ENCODE data around the gene DHX57.

DNA sequence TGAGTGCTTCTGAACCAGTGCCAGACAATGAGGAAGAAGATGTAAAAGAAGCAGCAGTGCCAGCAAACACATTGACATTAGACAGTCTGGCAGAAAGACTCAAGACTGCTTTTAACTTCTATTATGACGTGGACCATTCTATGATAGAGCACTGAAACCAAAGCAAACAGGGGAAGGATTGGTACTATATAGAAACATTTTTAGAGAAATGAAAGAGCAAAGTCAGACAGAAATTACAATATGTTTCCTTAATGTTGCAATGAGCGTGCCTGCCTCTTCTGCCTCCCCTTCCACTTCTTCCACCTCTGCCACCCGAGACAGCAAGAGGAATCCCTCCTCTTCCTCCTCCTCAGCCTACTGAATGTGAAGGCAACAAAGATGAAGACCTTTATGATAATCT lies 39.7 kb downstream of the DHX57 start:
- TF ChIP-seq, protein P1, sequence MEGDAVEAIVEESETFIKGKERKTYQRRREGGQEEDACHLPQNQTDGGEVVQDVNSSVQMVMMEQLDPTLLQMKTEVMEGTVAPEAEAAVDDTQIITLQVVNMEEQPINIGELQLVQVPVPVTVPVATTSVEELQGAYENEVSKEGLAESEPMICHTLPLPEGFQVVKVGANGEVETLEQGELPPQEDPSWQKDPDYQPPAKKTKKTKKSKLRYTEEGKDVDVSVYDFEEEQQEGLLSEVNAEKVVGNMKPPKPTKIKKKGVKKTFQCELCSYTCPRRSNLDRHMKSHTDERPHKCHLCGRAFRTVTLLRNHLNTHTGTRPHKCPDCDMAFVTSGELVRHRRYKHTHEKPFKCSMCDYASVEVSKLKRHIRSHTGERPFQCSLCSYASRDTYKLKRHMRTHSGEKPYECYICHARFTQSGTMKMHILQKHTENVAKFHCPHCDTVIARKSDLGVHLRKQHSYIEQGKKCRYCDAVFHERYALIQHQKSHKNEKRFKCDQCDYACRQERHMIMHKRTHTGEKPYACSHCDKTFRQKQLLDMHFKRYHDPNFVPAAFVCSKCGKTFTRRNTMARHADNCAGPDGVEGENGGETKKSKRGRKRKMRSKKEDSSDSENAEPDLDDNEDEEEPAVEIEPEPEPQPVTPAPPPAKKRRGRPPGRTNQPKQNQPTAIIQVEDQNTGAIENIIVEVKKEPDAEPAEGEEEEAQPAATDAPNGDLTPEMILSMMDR (conservative IDR thresholded peaks at IDR 0.05 in 1 of 2, IDR thresholded peaks at IDR 0.05 in 1 of 2; ENCODE audit: extremely low read depth in 1 of 2, insufficient read depth in 1 of 2, low read depth in 1 of 2, low read length in 2 of 2): no peak
- TF ChIP-seq EZH2 (IDR thresholded peaks at IDR 0.05; ENCODE audit: borderline replicate concordance, low read length): no peak

Data from mammary epithelial cell (primary cell).